Stromal cell of bone marrow (primary cell): ENCODE data around the gene SDK1.
"Not testable (repeated sequence)": the region's sequence is repeated elsewhere in the genome, so short reads cannot be mapped to it uniquely, and the experiment has no call there.

Experiments used
- DNase-seq: peaks from one replicate; pipeline ENCODE4 v3.0.0-alpha.2; 2012; ENCODE audit warnings: low read depth

Gene SDK1

DNA sequence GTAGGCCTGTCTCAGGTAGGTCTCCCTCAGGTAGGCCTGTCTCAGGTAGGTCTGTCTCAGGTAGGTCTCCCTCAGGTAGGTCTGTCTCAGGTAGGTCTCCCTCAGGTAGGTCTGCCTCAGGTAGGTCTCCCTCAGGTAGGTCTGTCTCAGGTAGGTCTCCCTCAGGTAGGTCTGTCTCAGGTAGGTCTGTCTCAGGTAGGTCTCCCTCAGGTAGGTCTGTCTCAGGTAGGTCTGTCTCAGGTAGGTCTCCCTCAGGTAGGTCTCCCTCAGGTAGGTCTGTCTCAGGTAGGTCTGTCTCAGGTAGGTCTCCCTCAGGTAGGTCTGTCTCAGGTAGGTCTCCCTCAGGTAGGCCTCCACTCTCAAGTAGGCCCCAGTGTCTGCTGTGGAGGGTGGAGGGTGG lies 281.1 kb downstream of the SDK1 start:
- DNase-seq: not testable (repeated sequence)

DNA sequence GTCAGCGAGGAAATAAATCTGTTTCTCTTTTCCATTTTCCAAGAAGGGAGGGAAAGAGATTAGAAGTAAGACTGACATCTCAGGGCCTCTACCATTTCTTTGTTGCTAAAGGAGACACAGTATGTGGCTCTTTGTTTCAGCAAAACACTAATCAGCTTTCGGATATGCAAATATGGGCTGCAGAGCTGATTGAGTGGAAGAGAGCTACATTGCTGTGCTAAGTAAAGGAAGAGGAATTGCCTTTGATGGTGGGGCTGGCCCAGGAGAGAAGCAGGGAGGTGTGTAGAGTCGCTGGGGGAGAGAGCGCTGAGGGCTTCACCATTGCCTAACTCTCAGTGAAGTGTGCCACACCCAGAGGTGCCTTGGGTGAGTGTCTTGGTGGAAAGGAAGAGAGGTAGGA lies 284.8 kb downstream of the SDK1 start:
- no peak for DNase-seq

DNA sequence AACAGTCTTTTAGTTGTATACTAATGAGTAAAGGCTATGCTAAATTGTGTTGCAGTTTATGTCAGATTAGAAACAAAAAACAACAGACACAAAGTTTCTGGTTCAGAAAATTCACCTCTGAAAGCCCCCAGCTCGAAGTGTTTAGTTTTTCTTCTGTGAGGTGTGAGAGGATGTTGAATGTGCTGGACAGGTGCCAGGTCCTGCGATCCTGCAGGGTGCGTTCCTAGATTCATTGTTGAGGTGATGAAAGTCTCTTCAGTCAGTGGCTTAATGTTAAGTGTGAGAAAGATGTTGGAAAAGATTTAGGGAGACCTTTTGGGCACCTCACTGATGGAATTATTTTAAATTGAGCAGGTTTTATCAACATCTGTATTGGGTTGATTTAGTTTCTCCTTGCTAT lies 287.3 kb downstream of the SDK1 start:
- no peak for DNase-seq

DNA sequence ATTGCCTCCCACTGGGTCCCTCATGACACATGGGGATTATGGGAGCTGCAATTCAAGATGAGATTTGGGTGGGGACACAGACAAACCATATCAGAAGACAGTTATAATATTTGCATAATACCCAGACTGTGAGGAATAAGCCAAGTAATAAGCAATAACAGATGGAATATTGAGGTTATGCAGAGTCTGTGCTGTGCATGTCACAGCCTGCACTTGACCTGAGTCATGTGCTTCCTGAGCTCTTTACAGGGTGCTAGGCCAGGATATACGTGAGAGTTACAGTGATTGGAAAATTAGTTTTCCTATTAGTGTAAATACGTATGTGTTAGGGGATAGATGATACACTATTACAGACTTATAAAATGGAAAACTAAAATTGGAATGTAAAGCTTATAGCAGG lies 288.7 kb downstream of the SDK1 start:
- no peak for DNase-seq

DNA sequence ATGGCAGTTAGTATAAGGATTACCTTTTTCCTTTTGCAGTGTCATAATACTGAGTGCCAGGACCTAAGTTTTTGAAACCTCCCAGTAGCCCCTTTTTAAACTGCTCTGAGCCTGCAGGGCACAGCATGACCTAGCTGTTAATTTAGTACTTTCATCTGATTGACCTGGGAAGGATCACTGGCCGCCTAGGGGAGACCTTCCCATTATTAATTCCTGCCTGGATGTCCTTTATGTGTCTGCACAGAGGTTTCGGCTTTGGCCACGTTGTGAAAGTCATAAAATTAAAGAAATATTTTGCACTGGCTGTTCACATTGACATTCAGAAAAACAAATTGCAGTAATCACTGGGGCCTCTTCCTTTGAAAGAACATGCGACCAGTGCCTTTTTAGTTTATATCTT lies 290.2 kb downstream of the SDK1 start:
- DNase-seq: no peak

DNA sequence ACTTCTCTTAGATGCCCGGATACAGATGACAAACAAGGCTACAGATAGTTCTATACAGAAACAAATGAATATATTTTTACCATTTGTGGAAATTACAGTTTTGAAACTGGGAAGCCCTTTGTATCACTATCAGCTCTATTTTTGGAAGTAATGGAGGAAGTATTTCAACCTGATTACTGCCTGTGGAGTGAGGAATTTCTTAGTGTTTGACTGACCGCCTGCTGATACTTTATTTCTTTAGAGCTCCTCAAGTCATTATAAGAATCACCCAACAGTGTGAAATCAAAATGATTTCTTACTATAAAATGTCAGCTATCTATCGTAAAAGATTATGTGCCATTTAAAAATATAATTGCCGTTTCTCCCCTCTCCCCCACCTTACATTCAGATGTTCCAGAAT lies 290.9 kb downstream of the SDK1 start:
- DNase-seq: no peak

DNA sequence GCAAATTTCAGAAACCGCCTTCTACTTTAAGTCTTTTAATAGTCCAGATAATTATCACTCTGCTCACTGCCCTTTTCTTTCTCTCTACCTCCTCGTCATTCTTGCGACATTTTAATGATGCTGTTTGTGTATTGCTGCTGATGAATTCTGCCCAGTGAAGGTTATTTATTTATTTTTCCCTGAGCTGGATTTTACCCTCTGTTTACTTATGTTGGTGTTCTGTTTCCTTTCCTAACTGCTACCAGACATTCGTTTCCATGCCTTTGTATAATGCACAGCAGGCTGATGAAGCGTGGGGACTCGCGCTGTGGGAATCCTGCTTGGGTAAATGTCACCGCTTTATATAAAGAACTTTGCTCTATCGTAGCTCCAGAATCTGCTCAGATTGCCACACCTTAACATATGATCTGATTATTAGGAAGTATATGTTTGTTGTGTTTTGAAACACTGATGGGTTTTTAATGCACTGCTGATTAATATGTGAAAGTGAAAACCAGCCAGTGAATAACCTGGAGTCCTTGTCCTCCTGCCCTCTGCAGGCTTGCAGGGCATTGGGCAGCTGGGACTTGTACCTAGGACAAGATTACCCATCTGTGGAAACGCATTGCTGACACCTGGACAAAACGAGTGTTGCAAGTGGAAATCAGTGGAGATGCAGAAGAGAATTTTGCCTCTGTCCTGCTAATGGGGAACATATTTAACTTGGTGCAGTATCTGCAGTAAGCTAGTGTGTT lies 291.5 kb downstream of the SDK1 start:
- no peak for DNase-seq

DNA sequence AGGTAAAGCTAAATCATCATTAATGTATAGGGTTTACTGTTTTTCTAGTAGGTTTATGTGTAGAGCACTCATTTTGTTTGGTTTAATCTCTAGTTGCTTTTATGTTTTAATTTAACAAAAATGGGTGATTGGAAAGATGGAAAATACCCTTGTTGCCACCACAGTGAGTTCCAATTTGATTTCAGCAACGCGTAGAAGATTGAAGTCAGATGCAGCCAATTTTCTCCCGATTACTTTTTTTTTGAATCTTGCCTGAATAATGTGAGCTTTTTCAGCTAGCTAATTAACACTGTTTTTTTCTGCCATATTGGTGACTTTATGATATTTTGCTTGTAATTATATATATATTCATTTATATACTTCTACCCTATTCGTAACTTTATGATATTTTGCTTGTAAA lies 293.8 kb downstream of the SDK1 start:
- DNase-seq: no peak

DNA sequence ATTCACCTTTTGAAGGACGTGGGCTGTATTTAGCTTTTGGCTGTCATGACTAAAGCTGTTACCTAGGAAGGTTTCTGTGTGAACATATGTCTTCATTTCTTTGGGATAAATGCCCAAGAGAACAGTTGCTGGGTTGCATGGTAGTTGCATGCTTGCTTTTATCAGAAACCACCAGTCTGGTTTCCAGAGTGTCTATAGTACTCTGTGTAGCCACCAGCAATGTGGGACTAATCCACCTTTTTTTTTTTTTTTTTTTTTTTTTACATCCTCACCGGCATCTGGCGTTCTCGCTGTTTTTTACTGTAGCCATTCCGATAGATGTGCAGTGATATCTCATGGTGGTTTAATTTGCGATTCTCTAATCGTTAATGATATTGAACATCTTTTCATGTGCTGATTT lies 297.8 kb downstream of the SDK1 start:
- DNase-seq: no peak

DNA sequence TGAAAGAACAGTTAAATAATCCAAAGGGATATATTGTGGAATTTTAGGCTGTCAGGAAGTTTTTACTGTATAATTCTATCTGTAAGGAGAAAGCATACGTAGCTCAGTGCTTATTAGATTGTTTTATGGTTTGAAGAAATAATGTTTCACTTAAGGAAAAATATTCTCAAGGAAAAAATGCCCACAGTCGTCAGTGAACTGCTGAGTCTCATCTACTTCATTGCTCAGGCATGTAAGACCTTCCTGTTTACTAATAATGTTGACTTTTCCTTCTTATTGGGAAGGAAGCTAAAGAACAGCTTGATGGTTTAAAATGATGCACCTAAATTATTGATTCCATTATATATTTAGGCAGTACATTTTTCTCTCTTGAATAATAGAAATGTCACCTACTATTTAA lies 304.2 kb downstream of the SDK1 start:
- no peak for DNase-seq

DNA sequence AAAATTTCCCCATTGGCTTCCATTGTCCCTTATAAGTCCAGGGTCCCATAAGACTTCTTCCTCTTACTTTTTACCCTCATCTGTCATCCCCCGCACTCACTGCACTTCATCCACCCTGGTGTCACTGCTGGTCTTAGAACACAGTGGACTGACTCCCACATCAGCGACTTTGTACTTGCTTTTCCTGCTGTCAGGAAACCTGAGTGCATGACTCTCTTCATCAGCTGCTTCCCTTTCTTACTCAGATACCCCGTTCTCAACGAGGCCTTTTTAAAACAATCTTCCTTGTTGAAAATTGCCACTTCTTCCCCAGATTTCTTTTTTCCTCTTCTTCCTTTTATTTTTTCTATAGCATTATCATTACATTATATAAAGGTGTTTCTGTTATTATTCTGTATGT lies 305.4 kb downstream of the SDK1 start:
- no peak for DNase-seq

DNA sequence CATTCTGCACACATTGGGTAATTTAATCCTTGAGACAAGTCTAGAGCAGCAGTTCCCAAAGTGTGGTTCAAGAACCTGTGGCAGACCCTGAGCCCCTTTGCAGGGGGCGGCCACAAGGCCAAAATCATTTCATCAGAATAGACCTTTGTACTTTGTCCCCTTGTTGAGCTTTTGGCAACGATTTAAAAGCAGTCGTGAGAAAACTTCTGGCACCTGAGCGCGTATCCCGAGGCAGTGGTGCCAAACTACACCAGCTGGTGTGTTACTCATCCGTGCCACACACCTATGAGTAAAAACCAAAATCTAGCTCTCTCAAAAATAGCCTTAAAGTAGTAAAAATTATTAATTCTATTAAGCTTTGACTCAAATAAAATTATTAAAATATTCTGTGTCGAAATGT lies 306.8 kb downstream of the SDK1 start:
- DNase-seq: no peak

DNA sequence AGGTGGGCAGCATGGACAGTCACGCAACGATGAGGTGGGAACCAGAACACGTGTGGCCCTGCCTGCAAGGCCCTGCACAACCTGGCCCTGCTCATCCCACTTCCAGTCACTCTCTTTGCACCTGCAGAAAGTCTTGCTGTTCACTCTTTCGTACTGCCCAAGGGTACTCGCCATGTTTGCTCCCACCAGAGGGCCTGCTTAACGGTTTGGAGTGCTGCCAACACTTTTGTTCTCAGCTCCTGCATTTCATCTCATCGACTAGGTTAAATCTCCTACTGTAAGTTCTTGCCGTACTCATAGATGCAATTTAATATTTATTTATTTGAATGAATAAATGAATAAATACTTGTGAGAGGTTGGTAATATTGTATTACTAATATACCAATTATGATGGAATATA lies 315.3 kb downstream of the SDK1 start:
- DNase-seq: no peak

DNA sequence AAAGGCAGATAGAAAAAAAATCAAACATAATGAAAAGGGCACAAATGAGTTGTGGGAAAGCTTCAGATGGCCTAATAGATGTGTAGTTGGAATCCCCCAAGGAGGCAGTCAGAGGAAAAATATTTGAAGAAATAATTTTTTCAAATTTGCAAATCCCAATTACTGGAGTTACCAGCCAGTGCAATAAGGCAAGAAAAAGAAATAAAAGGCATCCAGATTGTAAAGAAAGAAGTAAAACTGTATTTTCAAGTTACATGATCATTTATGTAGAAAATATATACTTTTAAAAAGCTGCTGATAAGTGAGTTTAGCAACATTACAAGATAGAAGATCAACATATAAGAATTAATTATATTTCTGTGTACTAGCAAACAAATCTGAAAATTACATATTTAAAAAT lies 329.0 kb downstream of the SDK1 start:
- DNase-seq: no peak

DNA sequence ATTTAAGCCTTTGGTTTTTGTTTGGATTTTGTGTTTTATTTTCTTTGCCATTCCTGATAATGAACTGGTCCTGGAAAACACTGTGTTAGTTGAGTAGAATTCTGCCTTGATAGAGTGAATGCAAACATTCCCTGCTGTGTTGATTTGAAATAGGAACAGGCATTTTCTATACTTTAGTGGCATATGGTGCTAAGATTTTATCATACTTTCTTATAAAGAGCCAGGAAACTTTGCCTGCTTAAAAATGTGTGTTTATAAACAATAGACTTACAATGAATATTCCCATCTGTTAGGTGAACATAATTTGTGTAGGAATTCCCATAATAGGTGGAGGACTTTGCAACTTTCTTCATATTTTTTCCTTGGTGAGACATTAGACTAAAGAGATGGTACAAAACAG lies 333.3 kb downstream of the SDK1 start:
- no peak for DNase-seq

DNA sequence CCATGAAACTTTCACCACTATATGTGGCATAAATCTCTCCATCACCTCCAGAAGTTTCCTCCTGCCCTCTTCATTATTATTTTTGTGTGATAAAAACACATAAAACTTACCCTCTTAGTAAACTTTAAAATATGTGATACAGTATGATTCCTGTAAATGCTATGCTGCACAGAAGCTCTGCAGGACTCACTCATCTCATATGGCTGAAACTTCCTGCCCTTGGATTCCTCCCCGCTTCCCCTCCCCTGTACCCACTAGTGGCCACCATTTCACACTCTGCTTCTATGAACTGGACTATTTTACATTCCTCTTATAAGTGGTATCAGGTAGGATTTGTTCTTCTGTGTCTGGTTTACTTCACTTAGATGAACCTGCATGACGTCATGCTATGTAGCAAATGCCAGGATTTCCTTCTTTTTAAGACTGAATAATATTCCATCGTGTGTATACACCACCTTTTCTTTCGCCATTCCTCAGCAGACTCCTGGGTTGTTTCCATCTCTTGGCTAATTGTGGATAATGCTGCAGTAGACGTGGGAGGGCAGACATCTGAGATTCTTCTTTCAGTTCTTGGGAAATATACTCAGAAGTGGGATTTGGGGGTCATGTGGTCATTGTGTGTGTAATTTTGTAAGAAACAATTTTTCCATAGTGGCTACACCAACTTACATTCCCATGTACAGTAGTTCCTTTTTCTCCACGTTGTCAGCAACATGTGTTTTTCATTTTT lies 335.2 kb downstream of the SDK1 start:
- no peak for DNase-seq

DNA sequence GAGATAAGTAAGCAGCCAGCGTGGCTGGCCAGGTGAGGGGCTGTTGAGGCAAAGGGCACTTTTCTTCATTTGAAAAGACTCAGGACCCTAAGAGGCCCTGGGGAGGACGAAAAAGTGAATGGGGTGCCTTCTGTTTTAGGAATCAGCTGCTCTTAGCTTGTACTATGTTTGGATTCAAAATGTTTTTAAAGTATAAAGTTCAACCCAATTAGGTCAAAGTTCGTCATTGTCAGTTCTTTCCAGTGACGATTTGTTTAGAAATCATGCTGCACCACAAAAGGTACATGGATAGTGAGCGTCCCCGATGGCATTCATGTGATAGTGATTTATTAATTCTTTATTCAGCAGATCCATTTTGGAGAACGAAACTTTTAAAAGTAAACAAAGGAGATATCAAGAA lies 338.2 kb downstream of the SDK1 start:
- DNase-seq: no peak

DNA sequence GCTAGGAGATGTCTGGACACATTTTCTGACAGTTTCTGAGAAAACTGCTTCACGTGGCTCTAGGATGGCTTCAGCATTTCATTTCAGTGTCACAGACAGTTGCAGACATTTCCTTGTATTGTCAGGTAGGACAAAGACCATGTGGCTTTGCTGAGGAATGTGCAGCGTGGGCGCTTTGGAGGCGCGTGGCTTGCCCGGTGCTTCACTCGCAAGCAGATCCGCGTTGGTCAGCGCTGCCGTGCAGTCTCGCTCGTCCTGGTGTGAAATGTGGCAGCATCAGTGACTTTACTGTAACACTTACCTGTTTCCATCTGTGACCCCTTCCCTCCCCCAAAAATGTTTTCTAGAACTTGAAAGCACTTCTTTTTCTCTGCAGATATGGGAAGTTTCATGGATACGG lies 340.5 kb downstream of the SDK1 start:
- DNase-seq: no peak

DNA sequence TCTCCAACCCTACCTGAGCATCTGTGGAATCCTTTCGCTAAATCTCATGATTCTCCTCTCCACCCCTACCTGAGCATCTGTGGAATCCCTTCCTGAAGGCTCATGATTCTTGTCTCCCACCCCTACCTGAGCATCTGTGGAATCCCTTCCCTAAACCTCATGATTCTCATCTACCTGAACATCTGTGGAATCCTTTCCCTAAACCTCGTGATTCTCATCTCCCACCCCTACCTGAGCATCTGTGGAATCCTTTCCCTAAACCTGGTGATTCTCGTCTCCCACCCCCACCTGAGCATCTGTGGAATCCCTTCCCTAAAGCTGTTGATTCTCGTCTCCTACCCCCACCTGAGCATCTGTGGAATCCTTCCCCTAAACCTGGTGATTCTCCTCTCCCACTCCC lies 342.0 kb downstream of the SDK1 start:
- DNase-seq: no peak

DNA sequence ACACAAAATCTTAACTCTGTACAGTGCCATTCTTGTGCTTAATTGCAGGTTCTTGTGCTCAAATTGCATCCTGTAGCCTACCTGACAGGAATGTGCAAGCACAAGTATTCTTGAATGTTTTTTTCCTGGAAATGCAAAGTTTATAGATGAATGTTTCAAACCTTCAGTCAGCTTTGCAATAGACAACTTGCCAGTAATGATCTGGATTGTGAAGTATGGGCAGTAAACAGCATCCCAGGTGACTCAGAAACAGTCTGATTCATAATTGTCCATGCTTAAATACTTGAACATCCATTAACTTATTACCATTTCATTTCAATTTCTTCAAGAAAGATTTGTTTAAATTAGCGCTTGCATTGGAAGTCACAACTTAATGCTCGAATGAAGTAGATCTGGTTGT lies 347.2 kb downstream of the SDK1 start:
- DNase-seq: no peak

DNA sequence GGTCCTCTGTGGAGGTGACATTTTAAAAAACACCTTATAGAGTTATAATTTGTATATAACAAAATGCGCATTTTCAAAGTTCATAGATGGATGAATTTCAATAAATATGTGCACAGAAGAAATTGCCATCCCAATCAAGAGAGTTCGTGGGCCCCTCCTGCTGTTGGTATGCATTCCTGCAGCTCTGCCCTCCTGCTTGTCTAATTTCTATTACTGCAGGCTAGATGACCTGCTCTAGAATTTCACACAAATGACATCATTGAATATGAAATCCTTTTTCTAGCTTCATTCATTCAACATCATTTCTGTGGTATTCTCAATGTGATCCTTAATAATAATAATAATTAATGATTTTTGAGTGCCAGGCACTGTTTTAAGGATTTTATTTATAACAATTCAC lies 348.2 kb downstream of the SDK1 start:
- no peak for DNase-seq

DNA sequence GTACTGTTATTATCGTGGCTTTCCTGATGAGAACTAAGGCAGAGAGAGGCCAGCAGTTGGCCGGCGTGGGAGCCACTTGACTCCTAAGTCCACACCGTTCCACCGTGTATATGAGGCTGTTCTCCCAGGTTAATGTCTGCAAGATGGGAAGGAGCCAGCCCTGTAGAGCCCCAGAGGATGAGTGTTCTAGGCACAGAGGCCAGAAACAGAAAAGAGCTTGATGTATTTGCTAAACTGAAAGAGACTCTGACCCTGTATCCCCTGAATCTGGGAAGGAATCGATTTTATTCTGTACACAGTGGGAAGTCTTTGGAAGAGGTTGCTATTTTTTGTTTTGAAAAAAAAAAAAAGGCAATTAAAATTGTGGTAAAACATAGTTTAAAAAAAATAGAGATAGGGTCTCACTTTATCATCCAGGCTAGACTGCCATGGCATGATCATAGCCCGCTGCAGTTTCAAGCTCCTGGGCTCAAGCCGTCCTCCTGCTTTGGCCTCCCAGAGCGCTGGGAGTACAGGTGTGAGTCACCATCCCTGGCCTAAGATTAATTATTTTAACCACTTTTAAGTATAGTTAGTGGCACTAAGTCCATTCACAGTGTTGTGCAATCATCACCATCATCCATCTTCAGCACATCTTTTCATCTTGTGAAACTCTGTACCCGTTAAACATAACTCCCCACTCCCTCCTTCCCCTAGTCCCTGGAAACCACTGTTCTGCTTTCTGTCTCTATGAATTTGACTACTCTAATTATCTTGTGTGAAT lies 348.8 kb downstream of the SDK1 start:
- no peak for DNase-seq

DNA sequence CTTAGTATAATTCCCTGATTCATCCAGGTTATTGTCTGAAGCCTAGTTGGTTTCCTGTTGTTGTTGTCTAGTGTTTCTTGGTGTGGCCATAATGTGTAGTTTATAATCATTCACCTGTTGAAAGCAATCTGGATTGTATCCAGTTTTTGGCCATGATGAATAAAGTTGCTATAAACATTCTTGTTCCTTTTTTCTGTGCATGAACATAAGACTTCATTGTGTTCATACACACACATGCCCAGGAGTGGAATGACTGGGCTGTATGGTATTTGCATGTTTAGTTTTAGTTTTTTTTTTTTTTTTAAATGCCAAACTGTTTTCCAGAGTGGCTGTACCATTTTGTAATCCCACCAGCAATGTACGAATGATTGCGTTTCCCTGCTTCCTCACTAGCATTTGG lies 349.8 kb downstream of the SDK1 start:
- DNase-seq: no peak
